ENCODE measurements around the gene DRC1. TPM values are rescaled to one million over a fixed set of nuclear protein-coding genes. Genes with fewer than 3 reads are reported as not detected.

The DRC1 gene
- total RNA-seq, 1 experiment from 2014 or later: not detected

DNA sequence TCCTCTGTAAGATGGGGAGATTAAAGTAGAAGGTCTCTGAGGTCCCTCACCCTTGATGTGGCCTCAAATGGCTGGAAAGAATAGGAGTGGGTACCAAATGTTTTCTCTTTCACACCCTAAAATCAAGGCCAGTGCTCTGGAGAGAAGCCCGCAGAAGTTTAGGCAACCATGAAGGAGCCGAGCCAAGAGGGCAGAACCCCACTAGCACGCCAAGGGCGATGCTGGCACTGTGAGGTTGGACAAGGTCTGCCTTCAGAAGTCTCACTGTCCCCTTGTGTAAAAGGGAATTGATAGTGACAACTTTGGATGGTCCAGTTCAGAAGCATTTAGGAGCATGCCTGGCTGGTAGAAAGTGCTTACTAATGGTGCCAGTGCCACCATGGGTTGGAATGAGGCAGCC is 92.5 kb downstream of the DRC1 start:
- BruUV-seq (replicated peaks): no TSS peak
- intact Hi-C loops (cut with micrococcal nuclease; ENCODE audit: unreplicated experiment): no loop called here
- CTCF ChIA-PET: no interaction called here

DNA sequence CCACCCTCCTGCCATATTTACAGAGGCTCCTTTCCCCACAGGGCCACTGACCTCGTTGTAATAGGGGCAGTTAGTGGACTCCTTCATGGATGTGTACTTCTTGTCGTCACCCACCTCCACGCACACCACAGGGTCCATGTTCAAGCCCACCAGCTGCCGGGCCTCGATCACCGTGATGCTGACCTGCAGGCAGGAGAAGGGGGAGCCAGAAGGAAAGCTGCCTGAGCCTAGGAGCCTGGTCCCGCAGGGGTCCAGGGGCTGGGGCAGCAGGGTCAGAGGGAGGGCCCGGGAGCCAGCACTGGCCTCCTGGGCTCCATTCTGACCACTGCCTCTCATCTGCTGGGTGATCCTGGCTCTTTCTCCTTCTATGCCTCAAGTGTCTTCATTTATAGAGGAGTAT is 93.2 kb downstream of the DRC1 start:
- DNase-seq (ENCODE audit: low spot score): no peak
- Histone ChIP-seq H3K9me3 (ENCODE audit: low read depth, low read length, poor library complexity, severe bottlenecking) (no peaks in the 10 kb centered on the region), H3K4me1 (ENCODE audit: insufficient read depth, low read length, poor library complexity, severe bottlenecking) (peaks cover 3% of the 10 kb centered on the region), H3K4me3 (ENCODE audit: low read depth, low read length, poor library complexity, severe bottlenecking) (no peak overlapping the region), H3K36me3 (ENCODE audit: insufficient read depth, low read length, poor library complexity, severe bottlenecking) (no peaks in the 10 kb centered on the region), H3K27me3 (replicated peaks; ENCODE audit: insufficient read depth, low read depth, low read length, poor library complexity) (no peaks in the 10 kb centered on the region), H3K27ac (ENCODE audit: low read depth, low read length, poor library complexity, severe bottlenecking) (no peak overlapping the region)
- ChIA-PET CTCF (no interaction called here), POLR2A (ENCODE audit: low non-redundant PET) (no interaction called here)
- no peak for TF ChIP-seq EZH2 (IDR thresholded peaks at IDR 0.05; ENCODE audit: borderline replicate concordance, low read depth, low read length, poor library complexity, severe bottlenecking)
- TF ChIP-seq, protein P1, sequence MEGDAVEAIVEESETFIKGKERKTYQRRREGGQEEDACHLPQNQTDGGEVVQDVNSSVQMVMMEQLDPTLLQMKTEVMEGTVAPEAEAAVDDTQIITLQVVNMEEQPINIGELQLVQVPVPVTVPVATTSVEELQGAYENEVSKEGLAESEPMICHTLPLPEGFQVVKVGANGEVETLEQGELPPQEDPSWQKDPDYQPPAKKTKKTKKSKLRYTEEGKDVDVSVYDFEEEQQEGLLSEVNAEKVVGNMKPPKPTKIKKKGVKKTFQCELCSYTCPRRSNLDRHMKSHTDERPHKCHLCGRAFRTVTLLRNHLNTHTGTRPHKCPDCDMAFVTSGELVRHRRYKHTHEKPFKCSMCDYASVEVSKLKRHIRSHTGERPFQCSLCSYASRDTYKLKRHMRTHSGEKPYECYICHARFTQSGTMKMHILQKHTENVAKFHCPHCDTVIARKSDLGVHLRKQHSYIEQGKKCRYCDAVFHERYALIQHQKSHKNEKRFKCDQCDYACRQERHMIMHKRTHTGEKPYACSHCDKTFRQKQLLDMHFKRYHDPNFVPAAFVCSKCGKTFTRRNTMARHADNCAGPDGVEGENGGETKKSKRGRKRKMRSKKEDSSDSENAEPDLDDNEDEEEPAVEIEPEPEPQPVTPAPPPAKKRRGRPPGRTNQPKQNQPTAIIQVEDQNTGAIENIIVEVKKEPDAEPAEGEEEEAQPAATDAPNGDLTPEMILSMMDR (conservative IDR thresholded peaks at IDR 0.05; ENCODE audit: low read depth, low read length): no peak
- intact Hi-C loops (cut with micrococcal nuclease; ENCODE audit: unreplicated experiment): no loop called here
- BruUV-seq (replicated peaks): no TSS peak

More for the DNA sequence above, 92.5 kb downstream of the DRC1 start:
- DNase-seq (ENCODE audit: low spot score): no peak
- H3K27ac ChIP-seq (ENCODE audit: low read depth, low read length, poor library complexity, severe bottlenecking): no peak overlapping the region
- no peak overlapping the region for H3K4me3 ChIP-seq (ENCODE audit: low read depth, low read length, poor library complexity, severe bottlenecking)
- H3K36me3 ChIP-seq (ENCODE audit: insufficient read depth, low read length, poor library complexity, severe bottlenecking): no peaks in the 10 kb centered on the region
- TF ChIP-seq, protein P1 (conservative IDR thresholded peaks at IDR 0.05; ENCODE audit: low read depth, low read length): no peak
- no peak for TF ChIP-seq EZH2 (IDR thresholded peaks at IDR 0.05; ENCODE audit: borderline replicate concordance, low read depth, low read length, poor library complexity, severe bottlenecking)
- no peaks in the 10 kb centered on the region for H3K9me3 ChIP-seq (ENCODE audit: low read depth, low read length, poor library complexity, severe bottlenecking)
- POLR2A ChIA-PET (ENCODE audit: low non-redundant PET): no interaction called here
- no peaks in the 10 kb centered on the region for H3K27me3 ChIP-seq (replicated peaks; ENCODE audit: insufficient read depth, low read depth, low read length, poor library complexity)
- peaks cover 3% of the 10 kb centered on the region for H3K4me1 ChIP-seq (ENCODE audit: insufficient read depth, low read length, poor library complexity, severe bottlenecking)

DNA sequence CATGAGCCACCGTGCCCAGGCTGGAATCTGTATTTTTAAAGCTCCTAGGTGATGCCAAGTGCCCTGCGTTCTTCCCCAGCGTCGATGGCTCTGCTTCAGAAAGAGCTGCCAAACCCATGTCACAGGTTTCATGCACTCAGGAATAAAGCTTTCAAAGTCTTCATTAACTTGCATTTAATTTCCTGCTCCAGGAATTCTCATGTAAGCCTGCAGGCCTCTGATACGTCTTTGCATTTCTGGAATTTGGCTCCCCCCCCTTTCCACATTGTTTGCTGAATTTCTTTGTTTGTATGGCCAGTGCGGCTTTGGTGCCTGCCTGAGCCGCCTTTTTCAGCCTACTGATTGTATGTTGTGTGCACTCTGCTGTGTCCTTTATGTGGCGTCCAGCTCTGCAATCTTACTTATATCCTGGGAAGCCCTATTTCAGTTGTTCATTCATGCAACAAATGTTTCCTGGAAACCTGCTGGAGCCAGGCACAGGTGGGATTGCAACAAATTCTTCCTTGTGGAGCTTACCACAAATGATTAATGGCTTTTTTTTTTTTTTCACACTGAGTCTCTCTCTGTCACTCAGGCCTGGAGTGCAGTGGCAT is 94.1 kb downstream of the DRC1 start:
- Histone ChIP-seq H3K9me3 (ENCODE audit: low read depth, low read length, poor library complexity, severe bottlenecking) (no peaks in the 10 kb centered on the region), H3K4me1 (ENCODE audit: insufficient read depth, low read length, poor library complexity, severe bottlenecking) (peaks cover 3% of the 10 kb centered on the region), H3K27me3 (replicated peaks; ENCODE audit: insufficient read depth, low read depth, low read length, poor library complexity) (no peaks in the 10 kb centered on the region), H3K36me3 (ENCODE audit: insufficient read depth, low read length, poor library complexity, severe bottlenecking) (no peaks in the 10 kb centered on the region), H3K27ac (ENCODE audit: low read depth, low read length, poor library complexity, severe bottlenecking) (no peak overlapping the region), H3K4me3 (ENCODE audit: low read depth, low read length, poor library complexity, severe bottlenecking) (no peak overlapping the region)
- TF ChIP-seq, protein P1 (conservative IDR thresholded peaks at IDR 0.05; ENCODE audit: low read depth, low read length): no peak
- TF ChIP-seq EZH2 (IDR thresholded peaks at IDR 0.05; ENCODE audit: borderline replicate concordance, low read depth, low read length, poor library complexity, severe bottlenecking): no peak
- ChIA-PET POLR2A (ENCODE audit: low non-redundant PET) (no interaction called here), CTCF (no interaction called here)
- no peak for DNase-seq (ENCODE audit: low spot score)
- no TSS peak for BruUV-seq (replicated peaks)
- intact Hi-C loops (cut with micrococcal nuclease; ENCODE audit: unreplicated experiment): no loop called here

Measured in A673 (cell line).